ENCODE data around the gene AMPD1.

AMPD1 gene

DNA sequence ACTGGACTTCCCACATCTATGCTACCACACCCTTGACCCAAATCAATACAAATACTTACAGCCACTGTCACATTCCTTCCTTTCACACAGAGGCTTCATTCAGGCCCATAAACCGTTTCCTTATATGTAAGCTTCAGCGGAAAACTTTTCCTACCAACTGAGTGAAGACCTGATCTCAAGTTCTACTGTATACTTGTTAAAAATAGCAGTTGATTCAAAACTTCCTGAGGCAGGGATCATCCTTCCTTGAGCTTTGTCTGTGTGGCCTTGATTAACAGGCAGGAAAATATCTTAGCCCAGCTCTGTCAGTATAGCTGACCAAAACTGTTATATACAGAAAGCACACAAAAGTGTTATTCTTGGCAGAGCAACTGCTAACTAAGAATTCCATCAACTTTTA is 68.2 kb downstream of the AMPD1 start:
- no peak for DNase-seq

GRCh38 chr1:114623364-114623763 is 72.0 kb downstream of the AMPD1 start:
- DNase-seq: no peak

All from CD4-positive, alpha-beta T cell treated with Interleukin-4 for 1 hour (primary cell).